Endodermal cell (in vitro differentiated cells): ENCODE measurements around the gene DENND6B. TPM values are rescaled to one million over a fixed set of nuclear protein-coding genes. Genes with fewer than 3 reads are reported as not detected.

Source experiments
- DNase-seq: peaks from one replicate; pipeline ENCODE4 v3.0.0-alpha.2; 2017
- H3K27ac ChIP-seq: 2 replicates; pipeline ENCODE4 v1.5.1; 2013; ENCODE audit warnings: mild to moderate bottlenecking, low read depth, low read length, moderate library complexity
- H3K27me3 ChIP-seq: 2 replicates; pipeline ENCODE4 v1.6.1; 2013; ENCODE audit warnings: mild to moderate bottlenecking, low read length, moderate library complexity; ENCODE audit not compliant: insufficient read depth, control insufficient read depth, poor library complexity, severe bottlenecking
- H3K36me3 ChIP-seq: 2 replicates; pipeline ENCODE4 v1.7.0; 2013; ENCODE audit warnings: mild to moderate bottlenecking, low read length, moderate library complexity; ENCODE audit not compliant: control insufficient read depth, insufficient read depth
- H3K4me1 ChIP-seq: one replicate; pipeline ENCODE4 v1.7.0; 2013; ENCODE audit warnings: low read length; ENCODE audit not compliant: control insufficient read depth, insufficient read depth
- H3K4me3 ChIP-seq: 2 replicates; pipeline ENCODE4 v1.5.1; 2013; ENCODE audit warnings: mild to moderate bottlenecking, low read length, moderate library complexity
- H3K9ac ChIP-seq: 2 replicates; pipeline ENCODE4 v1.6.1; 2013; ENCODE audit warnings: mild to moderate bottlenecking, low read length, moderate library complexity; ENCODE audit not compliant: poor library complexity, severe bottlenecking; ENCODE audit errors: extremely low read depth
- H3K9me3 ChIP-seq: 2 replicates; pipeline ENCODE4 v1.6.1; 2013; ENCODE audit warnings: mild to moderate bottlenecking, low read length, moderate library complexity; ENCODE audit not compliant: control insufficient read depth
- H3K27ac Mint-ChIP-seq: 2 replicates; pipeline ENCODE4 v1.8.0; 2020; ENCODE audit warnings: mixed read lengths
- H3K27me3 Mint-ChIP-seq: 2 replicates; pipeline ENCODE4 v1.8.0; 2021; ENCODE audit warnings: mild to moderate bottlenecking, mixed read lengths; ENCODE audit not compliant: insufficient read depth
- H3K36me3 Mint-ChIP-seq: 2 replicates; pipeline ENCODE4 v1.8.0; 2020; ENCODE audit warnings: low read depth, mixed read lengths
- H3K4me1 Mint-ChIP-seq: 2 replicates; pipeline ENCODE4 v1.8.0; 2020; ENCODE audit warnings: mixed read lengths
- H3K4me3 Mint-ChIP-seq: 2 replicates; pipeline ENCODE4 v1.8.0; 2020; ENCODE audit warnings: mild to moderate bottlenecking, moderate library complexity, mixed read lengths
- H3K9me3 Mint-ChIP-seq: 2 replicates; pipeline ENCODE4 v1.8.0; 2020; ENCODE audit warnings: mild to moderate bottlenecking, mixed read lengths
- WGBS, 2 experiments: methylation state at CpG; one replicate each; pipeline versions ENCODE4 v1.1.5 to v1.1.7; 2013; ENCODE audit warnings: missing lambda C conversion rate in 2 of 2, mixed read lengths in 1 of 2; ENCODE audit not compliant: insufficient coverage in 1 of 2, insufficient read length in 1 of 2; 5-methylcytosine and 5-hydroxymethylcytosine counted together
- total RNA-seq, 2 donors: library from RNA; stranded (reverse); fragmentation: NEBNext Ultra II Directional in 1 of 2; extraction: Animal tissue kit (Norgen Biotek cat#: 25700) in 1 of 2; gene quantifications; 2 replicates in 1 of 2; 3 replicates in 1 of 2; pipeline ENCODE4 v1.2.1, GENCODE V29; 2021
- TF ChIP-seq, protein P1 (sequence below): fragments of 200-600 bp; sonication (generic); conservative IDR thresholded peaks from 2 replicates; pipeline ENCODE4 v1.5.0; 2021; ENCODE audit warnings: antibody characterized with exemption, mild to moderate bottlenecking

The DENND6B gene
- total RNA-seq, 2 donors from 2014 or later, result 8.3 to 14.2 TPM

DNA sequence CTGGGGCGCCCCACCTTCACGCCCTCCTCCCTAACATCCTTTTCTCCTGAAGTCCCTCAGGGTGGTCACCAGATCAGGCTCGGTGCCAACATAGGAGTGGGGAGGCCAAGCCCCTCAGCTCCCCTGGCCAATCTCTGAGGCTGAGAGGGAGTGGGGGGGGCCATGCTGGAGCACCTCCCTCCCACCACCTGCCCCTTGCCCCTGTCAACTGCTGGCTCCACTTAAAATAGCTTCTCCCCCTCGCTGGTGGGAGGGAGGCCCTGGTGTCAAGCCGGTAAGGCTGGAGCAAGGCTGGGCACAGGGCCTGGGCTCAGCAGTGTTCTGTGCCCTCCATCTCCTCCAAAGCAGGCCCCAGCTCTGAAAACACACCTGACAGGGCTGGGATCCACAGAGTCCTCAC is 24.2 kb downstream of the DENND6B start:
- Histone ChIP-seq H3K9ac (no peak overlapping the region), H3K27ac (no peak overlapping the region), H3K9me3 (no peaks in the 10 kb centered on the region), H3K4me1 (peaks cover 3% of the 10 kb centered on the region), H3K27me3 (no peaks in the 10 kb centered on the region), H3K36me3 (no peaks in the 10 kb centered on the region), H3K4me3 (no peak overlapping the region)
- Mint-ChIP-seq H3K9me3 (no peaks in the 10 kb centered on the region), H3K27me3 (peaks cover 2% of the 10 kb centered on the region), H3K4me1 (peaks cover 10% of the 10 kb centered on the region), H3K27ac (no peak overlapping the region), H3K4me3 (no peak overlapping the region), H3K36me3 (no peaks in the 10 kb centered on the region)
- 82 to 92% methylated on average over 2 to 5 of the region's 5 CpGs for WGBS, 2 experiments
- no peak for DNase-seq
- TF ChIP-seq, protein P1, sequence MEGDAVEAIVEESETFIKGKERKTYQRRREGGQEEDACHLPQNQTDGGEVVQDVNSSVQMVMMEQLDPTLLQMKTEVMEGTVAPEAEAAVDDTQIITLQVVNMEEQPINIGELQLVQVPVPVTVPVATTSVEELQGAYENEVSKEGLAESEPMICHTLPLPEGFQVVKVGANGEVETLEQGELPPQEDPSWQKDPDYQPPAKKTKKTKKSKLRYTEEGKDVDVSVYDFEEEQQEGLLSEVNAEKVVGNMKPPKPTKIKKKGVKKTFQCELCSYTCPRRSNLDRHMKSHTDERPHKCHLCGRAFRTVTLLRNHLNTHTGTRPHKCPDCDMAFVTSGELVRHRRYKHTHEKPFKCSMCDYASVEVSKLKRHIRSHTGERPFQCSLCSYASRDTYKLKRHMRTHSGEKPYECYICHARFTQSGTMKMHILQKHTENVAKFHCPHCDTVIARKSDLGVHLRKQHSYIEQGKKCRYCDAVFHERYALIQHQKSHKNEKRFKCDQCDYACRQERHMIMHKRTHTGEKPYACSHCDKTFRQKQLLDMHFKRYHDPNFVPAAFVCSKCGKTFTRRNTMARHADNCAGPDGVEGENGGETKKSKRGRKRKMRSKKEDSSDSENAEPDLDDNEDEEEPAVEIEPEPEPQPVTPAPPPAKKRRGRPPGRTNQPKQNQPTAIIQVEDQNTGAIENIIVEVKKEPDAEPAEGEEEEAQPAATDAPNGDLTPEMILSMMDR, result no peak

DNA sequence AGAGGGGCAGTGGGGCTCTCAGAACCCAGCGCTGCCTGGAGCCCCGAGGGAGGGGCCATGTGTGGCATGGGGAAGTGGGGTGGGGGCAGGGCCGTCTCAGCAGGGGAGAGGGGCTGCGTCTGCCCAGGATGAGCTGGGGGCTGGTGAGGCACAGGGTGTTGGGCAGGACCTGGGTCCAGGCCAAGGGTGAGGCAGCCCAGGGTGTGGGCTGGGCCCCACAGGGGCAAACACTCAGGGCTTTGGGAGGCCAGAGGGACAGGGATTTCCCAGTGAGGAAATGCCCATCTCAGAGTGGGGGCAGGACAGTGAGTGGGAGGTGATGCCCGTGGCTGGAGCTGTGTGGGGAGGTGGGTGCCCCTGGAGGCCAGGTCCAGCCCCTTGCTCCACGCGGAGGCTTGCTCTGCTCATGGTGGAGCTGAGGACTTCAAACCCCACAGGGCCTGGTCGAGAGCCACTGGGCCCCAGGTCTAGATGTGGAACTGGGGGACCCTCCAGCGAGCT is 24.7 kb downstream of the DENND6B start:
- H3K27me3 Mint-ChIP-seq, result peaks cover 2% of the 10 kb centered on the region
- H3K4me3 ChIP-seq, result no peak overlapping the region
- DNase-seq, result no peak
- WGBS, 2 experiments, result 83 to 86% methylated on average over 3 to 9 of the region's 9 CpGs
- no peak overlapping the region for H3K27ac Mint-ChIP-seq
- peaks cover 10% of the 10 kb centered on the region for H3K4me1 Mint-ChIP-seq
- TF ChIP-seq, protein P1, result no peak
- H3K9me3 Mint-ChIP-seq, result no peaks in the 10 kb centered on the region
- peaks cover 3% of the 10 kb centered on the region for H3K4me1 ChIP-seq
- no peaks in the 10 kb centered on the region for H3K36me3 Mint-ChIP-seq
- H3K4me3 Mint-ChIP-seq, result no peak overlapping the region
- no peaks in the 10 kb centered on the region for H3K27me3 ChIP-seq
- H3K9me3 ChIP-seq, result no peaks in the 10 kb centered on the region
- H3K9ac ChIP-seq, result no peak overlapping the region
- H3K36me3 ChIP-seq, result no peaks in the 10 kb centered on the region
- no peak overlapping the region for H3K27ac ChIP-seq

DNA sequence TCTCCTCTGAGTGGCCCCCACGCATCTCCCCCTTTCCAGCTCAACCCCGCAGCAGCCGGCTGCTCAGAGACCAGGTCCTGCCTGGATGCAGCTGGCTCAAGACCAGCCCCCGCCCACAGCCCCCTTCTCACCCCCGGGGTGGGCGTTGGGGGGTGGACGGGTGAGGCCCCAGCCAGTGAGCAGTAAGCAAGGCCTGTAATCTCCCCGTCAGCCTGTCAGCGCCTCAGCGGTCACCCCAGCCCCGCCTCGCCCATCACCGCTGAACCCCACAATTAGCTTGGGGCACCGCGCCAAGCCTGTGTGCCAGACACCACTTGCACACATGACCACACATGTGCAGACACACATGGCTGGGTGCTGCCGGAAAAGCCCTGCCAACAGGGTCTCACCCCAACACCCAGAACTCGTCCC is 25.2 kb downstream of the DENND6B start:
- H3K4me3 Mint-ChIP-seq, result no peak overlapping the region
- H3K27ac ChIP-seq, result no peak overlapping the region
- no peaks in the 10 kb centered on the region for H3K9me3 ChIP-seq
- no peaks in the 10 kb centered on the region for H3K9me3 Mint-ChIP-seq
- no peaks in the 10 kb centered on the region for H3K27me3 ChIP-seq
- peaks cover 10% of the 10 kb centered on the region for H3K4me1 Mint-ChIP-seq
- 94 to 97% methylated on average over 6 to 17 of the region's 17 CpGs for WGBS, 2 experiments
- peaks cover 2% of the 10 kb centered on the region for H3K27me3 Mint-ChIP-seq
- H3K36me3 Mint-ChIP-seq, result no peaks in the 10 kb centered on the region
- TF ChIP-seq, protein P1, result no peak
- no peak for DNase-seq
- peaks cover 3% of the 10 kb centered on the region for H3K4me1 ChIP-seq
- no peak overlapping the region for H3K4me3 ChIP-seq
- no peak overlapping the region for H3K27ac Mint-ChIP-seq
- no peak overlapping the region for H3K9ac ChIP-seq
- H3K36me3 ChIP-seq, result no peaks in the 10 kb centered on the region
